ENCODE results near the gene EPG5. TPM values are rescaled to one million over a fixed set of nuclear protein-coding genes. Genes with fewer than 3 reads are reported as not detected.
"Not testable (repeated sequence)": the region's sequence is repeated elsewhere in the genome, so short reads cannot be mapped to it uniquely, and the experiment has no call there.

EPG5 gene
- total RNA-seq, 1 donor from 2014 or later: 18.2 TPM

DNA sequence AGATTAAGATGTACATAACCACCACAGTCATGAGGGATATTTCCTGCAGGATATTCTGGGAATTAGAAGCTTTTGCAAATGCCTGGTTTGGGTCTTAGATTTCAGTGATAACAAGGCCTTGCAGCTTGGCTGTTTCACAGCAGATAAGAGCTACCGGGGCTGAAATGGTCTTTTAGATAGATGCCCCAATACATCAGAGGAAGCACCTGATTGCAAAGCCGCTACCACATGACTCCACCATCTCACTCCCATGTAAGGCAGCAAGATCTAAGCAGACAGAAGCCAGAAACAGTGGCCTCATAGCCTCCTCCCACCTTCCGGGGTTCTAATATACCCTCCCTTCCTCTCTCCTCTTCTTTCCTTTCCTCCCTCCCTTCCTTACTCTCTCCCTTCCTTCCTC is 31.1 kb upstream of the EPG5 start:
- Histone ChIP-seq H3K27ac (replicated peaks) (no peak overlapping the region), H3K4me3 (no peak overlapping the region), H3K9me3 (replicated peaks) (peaks cover 11% of the 10 kb centered on the region), H3K4me1 (no peaks in the 10 kb centered on the region), H3K27me3 (ENCODE audit: low read depth) (no peaks in the 10 kb centered on the region), H3K36me3 (no peaks in the 10 kb centered on the region)
- intact Hi-C loops (cut with micrococcal nuclease): no loop called here
- TF ChIP-seq CTCF (IDR thresholded peaks at IDR 0.05; ENCODE audit: borderline replicate concordance): no peak
- DNase-seq: no peak

DNA sequence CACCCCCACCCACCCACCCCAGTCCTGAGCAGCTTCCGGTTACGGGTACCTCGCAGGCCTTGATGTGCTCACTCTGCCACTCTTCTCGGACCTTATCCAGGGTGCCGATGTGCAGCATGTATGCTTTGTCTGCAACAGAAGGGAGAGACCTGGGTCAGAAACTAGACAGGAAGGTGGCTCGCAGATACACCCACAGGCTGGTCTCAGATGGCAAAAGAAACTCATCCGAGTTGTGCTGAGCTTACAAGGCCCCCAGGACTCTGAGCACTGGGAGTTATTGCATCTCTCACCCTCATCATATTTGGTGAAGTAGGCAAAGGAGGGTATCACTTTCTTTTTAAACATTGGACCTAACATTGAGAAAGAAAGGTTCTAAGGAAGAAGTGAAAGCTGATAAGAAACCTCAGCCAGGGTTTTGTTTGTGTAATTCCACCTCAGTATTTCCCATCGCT is 30.6 kb upstream of the EPG5 start:
- Histone ChIP-seq H3K27me3 (ENCODE audit: low read depth) (no peaks in the 10 kb centered on the region), H3K4me1 (no peaks in the 10 kb centered on the region), H3K36me3 (no peaks in the 10 kb centered on the region), H3K4me3 (no peak overlapping the region), H3K27ac (replicated peaks) (no peak overlapping the region), H3K9me3 (replicated peaks) (peaks cover 11% of the 10 kb centered on the region)
- no peak for TF ChIP-seq CTCF (IDR thresholded peaks at IDR 0.05; ENCODE audit: borderline replicate concordance)
- intact Hi-C loops (cut with micrococcal nuclease): no loop called here
- no peak for DNase-seq

DNA sequence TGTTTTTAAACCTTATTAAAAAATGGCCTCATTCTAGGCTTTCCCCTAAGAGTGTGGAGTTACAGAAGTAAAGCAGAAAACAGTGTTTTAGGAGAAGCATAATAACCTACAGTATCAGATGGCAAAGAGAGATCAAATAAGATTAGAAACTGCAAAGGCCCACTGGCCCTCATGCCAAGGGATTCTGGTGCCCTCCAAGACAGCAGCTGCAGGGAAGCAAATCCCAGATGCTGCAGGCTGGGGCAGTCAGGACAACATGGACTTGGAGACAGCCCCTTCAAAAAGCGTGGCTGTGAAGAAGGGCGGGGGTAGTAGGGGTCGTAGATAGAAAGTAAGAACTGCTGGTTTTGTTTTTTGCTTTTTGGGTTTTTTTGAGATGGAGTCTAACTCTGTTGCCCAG is 28.3 kb upstream of the EPG5 start:
- Histone ChIP-seq H3K27ac (replicated peaks) (no peak overlapping the region), H3K9me3 (replicated peaks) (no peaks in the 10 kb centered on the region), H3K27me3 (ENCODE audit: low read depth) (no peaks in the 10 kb centered on the region), H3K36me3 (no peaks in the 10 kb centered on the region), H3K4me3 (no peak overlapping the region), H3K4me1 (no peaks in the 10 kb centered on the region)
- DNase-seq: no peak
- intact Hi-C loops (cut with micrococcal nuclease): no loop called here
- no peak for TF ChIP-seq CTCF (IDR thresholded peaks at IDR 0.05; ENCODE audit: borderline replicate concordance)

DNA sequence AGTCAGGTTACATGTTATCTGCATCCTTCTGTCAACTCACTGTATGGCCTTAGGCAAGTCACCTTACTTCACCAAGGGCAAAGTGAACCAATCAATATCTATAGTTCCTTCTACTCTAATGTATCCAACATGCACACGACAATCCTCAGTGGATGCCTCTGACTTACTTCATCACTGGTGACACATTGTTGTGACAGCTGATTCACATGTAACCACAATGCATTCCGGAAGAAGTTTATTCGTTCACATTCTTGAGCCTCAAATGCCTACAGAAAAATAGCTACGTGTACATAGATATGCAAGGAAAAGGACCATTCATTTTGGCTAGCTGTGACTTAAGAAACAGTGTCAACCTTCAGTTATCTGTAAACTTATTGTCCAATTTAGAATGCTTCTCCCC is 26.3 kb upstream of the EPG5 start:
- Histone ChIP-seq H3K4me1 (no peaks in the 10 kb centered on the region), H3K4me3 (no peak overlapping the region), H3K36me3 (no peaks in the 10 kb centered on the region), H3K9me3 (replicated peaks) (no peaks in the 10 kb centered on the region), H3K27me3 (ENCODE audit: low read depth) (no peaks in the 10 kb centered on the region), H3K27ac (replicated peaks) (no peak overlapping the region)
- DNase-seq: no peak
- intact Hi-C loops (cut with micrococcal nuclease): no loop called here
- no peak for TF ChIP-seq CTCF (IDR thresholded peaks at IDR 0.05; ENCODE audit: borderline replicate concordance)

- H3K4me1 ChIP-seq; H3K36me3 ChIP-seq; intact Hi-C loops (cut with micrococcal nuclease); DNase-seq; H3K4me3 ChIP-seq; H3K27ac ChIP-seq (replicated peaks); H3K27me3 ChIP-seq (ENCODE audit: low read depth); H3K9me3 ChIP-seq (replicated peaks): not testable (repeated sequence)
These were observed 25.4 kb upstream of the EPG5 start for GRCh38 chr18:45992527-45992926.

DNA sequence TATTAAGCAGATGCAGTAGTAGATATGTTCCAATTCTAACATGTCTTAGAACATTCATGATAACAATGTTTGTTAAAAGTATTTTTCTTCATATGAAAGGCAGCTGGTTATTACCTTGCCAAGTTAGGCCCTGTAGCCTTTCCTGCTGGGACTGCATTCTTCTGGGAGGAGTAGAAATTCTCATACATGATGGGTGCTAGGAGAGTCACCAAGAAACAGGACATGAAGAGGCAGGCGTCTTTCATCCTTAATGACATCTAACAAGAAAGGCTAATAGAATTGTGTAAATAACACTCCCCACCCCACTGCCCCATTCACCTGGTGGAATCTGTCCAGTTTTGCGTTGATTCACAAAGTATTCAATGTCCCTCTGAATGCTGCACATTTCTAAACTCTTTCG is 24.7 kb upstream of the EPG5 start:
- H3K4me3 ChIP-seq: no peak overlapping the region
- no peak for DNase-seq
- H3K27ac ChIP-seq (replicated peaks): no peak overlapping the region
- intact Hi-C loops (cut with micrococcal nuclease): no loop called here
- no peak for TF ChIP-seq CTCF (IDR thresholded peaks at IDR 0.05; ENCODE audit: borderline replicate concordance)
- no peaks in the 10 kb centered on the region for H3K27me3 ChIP-seq (ENCODE audit: low read depth)
- H3K4me1 ChIP-seq: no peaks in the 10 kb centered on the region
- H3K9me3 ChIP-seq (replicated peaks): no peaks in the 10 kb centered on the region
- H3K36me3 ChIP-seq: no peaks in the 10 kb centered on the region

Data from left ventricle myocardium inferior (tissue), 1 donor.